Lung (tissue), 12 donors: ENCODE data around the gene SAMD1. TPM values are rescaled to one million over a fixed set of nuclear protein-coding genes. Genes with fewer than 3 reads are reported as not detected.

ENCODE experiments used
- ATAC-seq: fragments of 200-7000 bp; cut with Tn5 transposase; one replicate; pipeline ENCODE4 v1.9.1; 2020; ENCODE audit warnings: moderate number of reproducible peaks; ENCODE audit not compliant: insufficient read depth, low FRiP score
- DNase-seq, 3 donors: peaks; one replicate each; pipeline ENCODE4 v3.0.0-alpha.2; 2013 to 2017
- H3K27ac ChIP-seq, 2 donors: one replicate each; pipeline ENCODE4 v1.5.1; 2013; ENCODE audit warnings: mild to moderate bottlenecking in 2 of 2, moderate library complexity in 2 of 2, control low read depth in 1 of 2, inconsistent platforms in 1 of 2, low read depth in 1 of 2, low read length in 1 of 2
- H3K27me3 ChIP-seq, 3 donors: one replicate each; pipeline ENCODE4 v1.5.1; 2013; ENCODE audit warnings: low read length in 2 of 3; ENCODE audit not compliant: control insufficient read depth in 3 of 3, insufficient read depth in 3 of 3
- H3K36me3 ChIP-seq, 4 donors: one replicate each; pipeline ENCODE4 v1.5.1; 2013; ENCODE audit warnings: low read length in 4 of 4, mild to moderate bottlenecking in 1 of 4, moderate library complexity in 1 of 4; ENCODE audit not compliant: control insufficient read depth in 4 of 4, insufficient read depth in 4 of 4
- H3K4me1 ChIP-seq, 5 donors: one replicate each; pipeline ENCODE4 v1.5.1; 2013; ENCODE audit warnings: low read length in 5 of 5, mild to moderate bottlenecking in 2 of 5, moderate library complexity in 1 of 5; ENCODE audit not compliant: control insufficient read depth in 5 of 5, insufficient read depth in 5 of 5
- H3K4me3 ChIP-seq: one replicate; pipeline ENCODE4 v1.5.1; 2013; ENCODE audit warnings: mild to moderate bottlenecking, control low read depth, moderate library complexity
- H3K9ac ChIP-seq, 2 donors: one replicate each; pipeline ENCODE4 v1.5.1; 2013; ENCODE audit warnings: low read length in 2 of 2, control low read depth in 1 of 2; ENCODE audit not compliant: insufficient read depth in 1 of 2
- H3K9me3 ChIP-seq, 4 donors: one replicate each; pipeline ENCODE4 v1.5.1; 2013; ENCODE audit warnings: low read length in 3 of 4, mild to moderate bottlenecking in 1 of 4, moderate library complexity in 1 of 4; ENCODE audit not compliant: control insufficient read depth in 4 of 4, insufficient read depth in 3 of 4
- WGBS, 2 donors: extraction: QIAGEN DNeasy Blood & Tissue Kit; methylation state at CpG; one replicate each; pipeline ENCODE4 v1.1.7; 2013; 5-methylcytosine and 5-hydroxymethylcytosine counted together
- polyA plus RNA-seq, 2 donors: library from polyadenylated mRNA; stranded (reverse); fragments of 200-250 nt; gene quantifications; one replicate each; pipeline ENCODE4 v1.2.1, GENCODE V29; 2013
- total RNA-seq, 2 donors: library from RNA; depleted of rRNA in 1 of 2; stranded (reverse); fragments of >200 nt in 1 of 2; gene quantifications; one replicate each; pipeline ENCODE4 v1.2.1, GENCODE V29; 2014 to 2021
- TF ChIP-seq, protein P1 (sequence below): IDR thresholded peaks from 2 replicates; pipeline ENCODE4 v1.5.1; 2012; ENCODE audit warnings: mild to moderate bottlenecking; ENCODE audit errors: control extremely low read depth, extremely low read depth
- donor health status: control.
- donor health status: control.
- donor health status: Bipolar disorder and iron deficiency.
- donor health status: healthy.
- donor health status: DM: yes; HTN: yes; CAD: no.

SAMD1 gene
- total and polyA plus RNA-seq, 4 donors, result 32.9 to 48.8 (median 39.4) TPM

DNA sequence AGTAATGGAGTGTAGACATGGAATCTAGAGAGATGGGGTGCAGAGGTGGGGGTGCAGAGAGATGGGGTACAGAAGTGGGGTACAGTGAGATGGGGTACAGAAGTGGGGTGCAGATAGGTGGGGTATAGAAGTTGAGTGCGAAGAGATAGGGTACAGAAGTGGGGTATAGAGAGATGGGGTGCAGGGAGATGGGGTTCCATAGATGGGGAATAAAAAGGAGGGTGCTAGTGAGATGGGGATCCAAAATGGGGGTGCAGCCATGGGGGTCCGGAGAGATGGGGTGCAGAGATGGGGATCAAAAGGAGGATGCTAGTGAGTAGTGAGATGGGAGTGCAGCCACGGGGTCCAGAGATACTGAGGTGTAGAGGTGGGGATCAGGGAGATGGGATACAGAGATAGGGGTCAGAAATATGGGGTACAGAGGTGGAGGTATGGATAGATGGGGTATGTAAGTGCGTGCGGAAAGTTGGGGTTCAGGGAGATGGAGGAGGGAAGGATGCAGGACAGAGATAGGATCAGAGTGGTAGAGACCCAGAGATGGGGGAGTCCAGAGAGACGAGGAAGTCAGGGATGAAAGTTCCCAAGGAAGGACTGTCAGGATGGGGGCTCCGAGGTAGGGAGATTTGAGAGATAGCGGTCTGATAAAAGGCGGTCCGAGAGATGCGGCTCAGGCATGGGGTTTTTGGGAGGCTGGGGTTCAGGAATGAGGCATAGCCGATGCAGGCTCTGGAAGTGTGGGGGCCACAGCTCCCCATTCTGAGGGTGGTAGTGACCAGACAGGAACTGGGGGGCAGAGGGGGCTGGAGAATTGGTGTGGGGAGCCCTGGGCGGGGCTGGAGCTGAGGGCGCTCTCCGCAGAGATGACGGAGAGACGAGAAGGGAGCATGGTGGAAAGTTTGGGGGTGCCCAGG lies 32.1 kb downstream of the SAMD1 start:
- Histone ChIP-seq H3K27ac (no peak overlapping the region), H3K27me3 (peaks cover 0 to 8% (median 5%) of the 10 kb centered on the region in 3 donors), H3K4me3 (no peak overlapping the region), H3K9me3 (peaks cover 0 to 3% (median 0%) of the 10 kb centered on the region in 4 donors), H3K4me1 (peaks cover 3 to 11% (median 4%) of the 10 kb centered on the region in 5 donors), H3K9ac (no peak overlapping the region), H3K36me3 (peaks cover 0 to 2% (median under 1%) of the 10 kb centered on the region in 4 donors)
- DNase-seq (no peak), ATAC-seq (no peak)
- 29 to 30% methylated on average over 17 of the region's 17 CpGs for WGBS, 2 donors
- TF ChIP-seq, protein P1, sequence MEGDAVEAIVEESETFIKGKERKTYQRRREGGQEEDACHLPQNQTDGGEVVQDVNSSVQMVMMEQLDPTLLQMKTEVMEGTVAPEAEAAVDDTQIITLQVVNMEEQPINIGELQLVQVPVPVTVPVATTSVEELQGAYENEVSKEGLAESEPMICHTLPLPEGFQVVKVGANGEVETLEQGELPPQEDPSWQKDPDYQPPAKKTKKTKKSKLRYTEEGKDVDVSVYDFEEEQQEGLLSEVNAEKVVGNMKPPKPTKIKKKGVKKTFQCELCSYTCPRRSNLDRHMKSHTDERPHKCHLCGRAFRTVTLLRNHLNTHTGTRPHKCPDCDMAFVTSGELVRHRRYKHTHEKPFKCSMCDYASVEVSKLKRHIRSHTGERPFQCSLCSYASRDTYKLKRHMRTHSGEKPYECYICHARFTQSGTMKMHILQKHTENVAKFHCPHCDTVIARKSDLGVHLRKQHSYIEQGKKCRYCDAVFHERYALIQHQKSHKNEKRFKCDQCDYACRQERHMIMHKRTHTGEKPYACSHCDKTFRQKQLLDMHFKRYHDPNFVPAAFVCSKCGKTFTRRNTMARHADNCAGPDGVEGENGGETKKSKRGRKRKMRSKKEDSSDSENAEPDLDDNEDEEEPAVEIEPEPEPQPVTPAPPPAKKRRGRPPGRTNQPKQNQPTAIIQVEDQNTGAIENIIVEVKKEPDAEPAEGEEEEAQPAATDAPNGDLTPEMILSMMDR, result no peak

DNA sequence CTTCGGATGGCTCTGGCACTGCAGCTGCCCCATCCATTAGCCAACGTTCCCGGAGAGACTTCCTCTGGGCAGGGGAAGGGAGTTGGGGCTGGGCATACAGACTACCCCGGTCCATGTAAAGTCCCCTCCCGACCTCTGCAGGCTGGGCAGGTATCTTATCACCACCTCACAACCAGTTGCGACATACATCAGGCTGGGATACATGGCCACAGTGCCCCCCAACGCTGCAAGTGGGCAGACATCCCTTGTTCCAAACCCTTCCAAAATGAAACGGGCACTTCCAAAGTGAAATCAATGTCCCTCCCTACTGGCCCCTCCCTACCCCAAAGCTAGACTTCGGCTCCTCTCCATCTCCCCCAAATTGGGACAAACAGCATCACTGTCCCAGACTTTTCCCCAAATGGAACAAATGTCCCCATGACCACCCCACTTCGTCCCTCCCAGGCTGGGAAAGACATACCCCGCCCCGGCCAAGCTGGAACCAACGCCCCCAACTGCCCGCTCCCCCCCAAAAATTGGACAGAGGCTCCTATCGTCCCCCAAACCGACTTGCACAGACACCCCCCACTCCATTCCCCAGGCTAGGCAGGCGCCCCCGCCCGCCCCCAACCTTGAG lies 33.7 kb downstream of the SAMD1 start:
- WGBS, 2 donors, result 44 to 48% methylated on average over 19 of the region's 19 CpGs
- Histone ChIP-seq H3K9ac (no peak overlapping the region), H3K27ac (no peak overlapping the region), H3K36me3 (peaks cover 0 to 9% (median 3%) of the 10 kb centered on the region in 4 donors), H3K4me3 (no peak overlapping the region), H3K27me3 (peaks cover 0 to 8% (median 5%) of the 10 kb centered on the region in 3 donors), H3K4me1 (peaks cover 3 to 11% (median 4%) of the 10 kb centered on the region in 5 donors), H3K9me3 (peaks cover 0 to 6% (median 0%) of the 10 kb centered on the region in 4 donors)
- no peak for ATAC-seq
- peak in 2 of 3 donors; percentile 13 to 14 for DNase-seq
- TF ChIP-seq, protein P1, result no peak

DNA sequence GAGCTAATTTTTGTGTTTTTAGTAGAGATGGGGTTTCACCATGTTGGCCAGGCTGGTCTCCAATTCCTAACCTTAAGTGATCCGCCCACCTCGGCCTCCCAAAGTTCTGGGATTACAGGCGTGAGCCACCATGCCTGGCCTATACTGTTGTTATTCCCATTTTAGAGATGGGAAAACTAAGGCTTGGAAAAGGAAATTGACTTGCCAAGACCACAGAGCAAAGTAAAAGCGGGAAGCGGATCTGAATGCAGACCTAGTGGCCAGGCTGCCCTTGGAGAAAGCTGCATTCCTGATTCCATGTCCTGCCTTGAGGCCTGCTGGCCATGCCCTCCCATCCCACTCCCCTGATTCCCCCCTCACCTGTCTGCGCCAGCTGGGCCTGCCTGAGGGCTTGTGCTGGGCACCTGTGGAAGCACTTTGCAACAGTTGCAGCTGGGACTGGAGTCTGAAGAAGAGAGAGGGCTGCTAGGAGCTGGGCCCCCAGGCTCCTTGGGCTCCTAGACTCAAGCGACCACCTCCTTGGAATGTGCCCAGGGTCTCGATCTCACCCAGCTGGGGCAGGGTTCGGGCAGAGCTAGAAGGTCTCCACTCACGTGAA lies 34.4 kb downstream of the SAMD1 start:
- Histone ChIP-seq H3K27me3 (peaks cover 0 to 8% (median 5%) of the 10 kb centered on the region in 3 donors), H3K27ac (no peak overlapping the region), H3K4me3 (no peak overlapping the region), H3K36me3 (peaks cover 0 to 13% (median 3%) of the 10 kb centered on the region in 4 donors), H3K9me3 (peaks cover 0 to 6% (median 0%) of the 10 kb centered on the region in 4 donors), H3K4me1 (peaks cover 3 to 11% (median 4%) of the 10 kb centered on the region in 5 donors), H3K9ac (no peak overlapping the region)
- DNase-seq (no peak), ATAC-seq (no peak)
- TF ChIP-seq, protein P1, result no peak
- 96 to 97% methylated on average over 10 of the region's 10 CpGs for WGBS, 2 donors
